IMR-90 (cell line): ENCODE results near the gene TTLL11. TPM values are rescaled to one million over a fixed set of nuclear protein-coding genes. Genes with fewer than 3 reads are reported as not detected.

Experiments
- ATAC-seq: fragments of 200-7000 bp; cut with Tn5 transposase; 2 replicates; pipeline ENCODE4 v1.9.1; 2020; ENCODE audit warnings: low read depth, mild to moderate bottlenecking, moderate library complexity
- BruUV-seq: library from RNA; stranded (reverse); fragments of 400-500 nt; replicated peaks from 2 replicates; lab custom pipeline; 2021; lab: Mats Ljungman, UMichigan
- CTCF ChIA-PET: fragments of 300-600 bp; formaldehyde crosslinking; extraction: SDS; loops from one replicate; lab custom pipeline; 2021; ENCODE audit warnings: antibody characterized with exemption; lab: Yijun Ruan, JAX
- POLR2A ChIA-PET: fragments of 300-600 bp; sonication (Branson Sonifier 250); formaldehyde crosslinking; loops from one replicate; lab custom pipeline; 2022; ENCODE audit warnings: antibody characterized with exemption; ENCODE audit not compliant: unreplicated experiment; lab: Charles Lee
- DNase-seq: peaks from one replicate; pipeline ENCODE4 v3.0.0; 2013
- H2AFZ ChIP-seq: replicated peaks from 2 replicates; pipeline ENCODE3; 2013; ENCODE audit warnings: low read length, mild to moderate bottlenecking; ENCODE audit not compliant: poor library complexity
- H2AK5ac ChIP-seq: 2 replicates; pipeline ENCODE4 v1.6.1; 2013; ENCODE audit warnings: low read depth, low read length, inconsistent platforms
- H2AK9ac ChIP-seq: replicated peaks from 2 replicates; pipeline ENCODE3; 2013; ENCODE audit warnings: mild to moderate bottlenecking, low read depth, low read length, moderate library complexity; ENCODE audit not compliant: poor library complexity
- H2BK120ac ChIP-seq: 2 replicates; pipeline ENCODE4 v1.6.1; 2013; ENCODE audit warnings: low read depth, low read length, inconsistent platforms
- H2BK15ac ChIP-seq: 3 replicates; pipeline ENCODE4 v1.6.1; 2013; ENCODE audit warnings: low read depth, low read length, inconsistent platforms
- H2BK20ac ChIP-seq: 2 replicates; pipeline ENCODE4 v1.6.1; 2013; ENCODE audit warnings: low read depth, mild to moderate bottlenecking, inconsistent platforms, low read length, moderate library complexity
- H2BK5ac ChIP-seq: 2 replicates; pipeline ENCODE4 v1.6.1; 2013; ENCODE audit warnings: mild to moderate bottlenecking, low read depth, low read length, inconsistent platforms; ENCODE audit not compliant: poor library complexity, severe bottlenecking
- H3K14ac ChIP-seq: replicated peaks from 2 replicates; pipeline ENCODE4 v1.6.1; 2013; ENCODE audit warnings: low read depth, low read length, inconsistent platforms
- H3K18ac ChIP-seq: 2 replicates; pipeline ENCODE4 v1.6.1; 2013; ENCODE audit warnings: low read depth, low read length, control low read depth
- H3K23ac ChIP-seq: 2 replicates; pipeline ENCODE4 v1.6.1; 2013; ENCODE audit warnings: low read depth, low read length, inconsistent platforms
- H3K27ac ChIP-seq: 2 replicates; pipeline ENCODE4 v1.5.1; 2013; ENCODE audit warnings: mild to moderate bottlenecking, control low read depth, low read length; ENCODE audit not compliant: insufficient read depth
- H3K27me3 ChIP-seq: 2 replicates; pipeline ENCODE4 v1.6.1; 2013; ENCODE audit warnings: low read length; ENCODE audit not compliant: control insufficient read depth, insufficient read depth
- H3K36me3 ChIP-seq: 2 replicates; pipeline ENCODE4 v1.6.1; 2013; ENCODE audit warnings: low read length, mixed read lengths; ENCODE audit not compliant: control insufficient read depth, insufficient read depth
- H3K4ac ChIP-seq: 2 replicates; pipeline ENCODE4 v1.6.1; 2013; ENCODE audit warnings: low read depth, low read length, inconsistent platforms
- H3K4me1 ChIP-seq: 2 replicates; pipeline ENCODE4 v1.6.1; 2013; ENCODE audit warnings: low read length, mixed read lengths; ENCODE audit not compliant: control insufficient read depth, insufficient read depth
- H3K4me2 ChIP-seq: 2 replicates; pipeline ENCODE4 v1.6.1; 2013; ENCODE audit warnings: low read depth, mild to moderate bottlenecking, control low read depth, low read length, moderate library complexity
- H3K4me3 ChIP-seq: 2 replicates; pipeline ENCODE4 v1.5.1; 2013; ENCODE audit warnings: low read depth, mild to moderate bottlenecking, control low read depth, low read length, moderate library complexity; ENCODE audit not compliant: insufficient read depth
- H3K56ac ChIP-seq: 2 replicates; pipeline ENCODE4 v1.6.1; 2013; ENCODE audit warnings: low read length, inconsistent platforms; ENCODE audit not compliant: insufficient read depth; ENCODE audit errors: extremely low read depth
- H3K79me1 ChIP-seq, 2 experiments: 2 replicates each; pipeline ENCODE4 v1.6.1; 2013; ENCODE audit warnings: low read length in 2 of 2, inconsistent platforms in 1 of 2, low read depth in 1 of 2
- H3K9ac ChIP-seq: 2 replicates; pipeline ENCODE4 v1.6.1; 2013; ENCODE audit warnings: low read depth, low read length, control low read depth
- H3K9me1 ChIP-seq: 2 replicates; pipeline ENCODE4 v1.6.1; 2013; ENCODE audit warnings: low read length, inconsistent platforms; ENCODE audit not compliant: insufficient read depth
- H3K9me3 ChIP-seq: 2 replicates; pipeline ENCODE4 v1.6.1; 2013; ENCODE audit warnings: low read length; ENCODE audit not compliant: control insufficient read depth, insufficient read depth
- H4K20me1 ChIP-seq: 2 replicates; pipeline ENCODE4 v1.6.1; 2013; ENCODE audit warnings: low read length, inconsistent platforms; ENCODE audit not compliant: insufficient read depth
- H4K5ac ChIP-seq: 2 replicates; pipeline ENCODE4 v1.6.1; 2013; ENCODE audit warnings: mild to moderate bottlenecking, low read depth, low read length, control low read depth
- H4K8ac ChIP-seq, 2 experiments: 2 replicates each; pipeline ENCODE4 v1.6.1; 2013; ENCODE audit warnings: low read depth in 2 of 2, low read length in 2 of 2, control low read depth in 1 of 2, inconsistent platforms in 1 of 2
- H4K91ac ChIP-seq: 2 replicates; pipeline ENCODE4 v1.6.1; 2013; ENCODE audit warnings: low read depth, low read length, inconsistent platforms; ENCODE audit not compliant: insufficient read depth
- BHLHE40 ChIP-seq: fragments of 150-350 bp; IDR thresholded peaks from 2 replicates; pipeline ENCODE4 v1.6.1; 2016; ENCODE audit warnings: mild to moderate bottlenecking, low read depth, low read length
- CEBPB ChIP-seq: IDR thresholded peaks from 2 replicates; pipeline ENCODE4 v1.6.1; 2012; ENCODE audit warnings: low read depth, low read length, improper control_type of control experiment
- CHD1 ChIP-seq: IDR thresholded peaks from 2 replicates; pipeline ENCODE4 v1.6.1; 2012; ENCODE audit warnings: low read depth, low read length, improper control_type of control experiment
- CTCF ChIP-seq: conservative IDR thresholded peaks from 2 replicates; pipeline ENCODE4 v1.5.1; 2012; ENCODE audit warnings: mild to moderate bottlenecking, low read depth, low read length, improper control_type of control experiment
- FOS ChIP-seq: fragments of 150-350 bp; IDR thresholded peaks from 2 replicates; pipeline ENCODE4 v1.6.1; 2016; ENCODE audit warnings: low read depth, low read length
- MAFK ChIP-seq: IDR thresholded peaks from 2 replicates; pipeline ENCODE4 v1.6.1; 2012; ENCODE audit warnings: low read depth, low read length, improper control_type of control experiment
- MAZ ChIP-seq: IDR thresholded peaks from 2 replicates; pipeline ENCODE4 v1.6.1; 2012; ENCODE audit warnings: low read depth, mild to moderate bottlenecking, low read length, improper control_type of control experiment, moderate library complexity, borderline replicate concordance
- MXI1 ChIP-seq: IDR thresholded peaks from 2 replicates; pipeline ENCODE4 v1.6.1; 2012; ENCODE audit warnings: low read depth, mild to moderate bottlenecking, low read length, moderate library complexity, borderline replicate concordance
- NFE2L2 ChIP-seq: fragments of 150-350 bp; IDR thresholded peaks from 2 replicates; pipeline ENCODE4 v1.6.1; 2016; ENCODE audit warnings: low read depth, mild to moderate bottlenecking, low read length
- POLR2A ChIP-seq: IDR thresholded peaks from 2 replicates; pipeline ENCODE4 v1.6.1; 2012; ENCODE audit warnings: mild to moderate bottlenecking, low read depth, low read length
- RAD21 ChIP-seq: IDR thresholded peaks from 2 replicates; pipeline ENCODE4 v1.6.1; 2012; ENCODE audit warnings: low read length, improper control_type of control experiment
- RCOR1 ChIP-seq: IDR thresholded peaks from 2 replicates; pipeline ENCODE4 v1.6.1; 2012; ENCODE audit warnings: mild to moderate bottlenecking, low read length, improper control_type of control experiment; ENCODE audit not compliant: insufficient replicate concordance
- RFX5 ChIP-seq: IDR thresholded peaks from 2 replicates; pipeline ENCODE4 v1.8.0; 2012; ENCODE audit warnings: low read depth, mild to moderate bottlenecking, low read length, moderate library complexity
- SMC3 ChIP-seq: fragments of 150-350 bp; IDR thresholded peaks from 2 replicates; pipeline ENCODE4 v1.6.1; 2016; ENCODE audit warnings: low read depth, mild to moderate bottlenecking, antibody characterized with exemption, low read length, moderate library complexity
- USF2 ChIP-seq: fragments of 150-350 bp; IDR thresholded peaks from 2 replicates; pipeline ENCODE4 v1.6.1; 2017; ENCODE audit warnings: mild to moderate bottlenecking, antibody characterized with exemption, low read length, low read depth
- WGBS, 2 experiments: methylation state at CpG; one replicate each; pipeline versions ENCODE4 v1.1.5 to v1.1.7; 2013; ENCODE audit warnings: missing lambda C conversion rate in 2 of 2; ENCODE audit not compliant: insufficient read length in 1 of 2; ENCODE audit errors: extremely low coverage in 2 of 2; 5-methylcytosine and 5-hydroxymethylcytosine counted together
- dilution Hi-C: fragments of 300-500 bp; cut with HindIII; formaldehyde crosslinking; loops from one replicate; pipeline ENCODE4 v1.14.3; 2018; ENCODE audit warnings: low sequenced_read_pairs; ENCODE audit not compliant: unreplicated experiment
- in situ Hi-C: fragments of 300-500 bp; cut with MboI; formaldehyde crosslinking; loops from 3 replicates; pipeline ENCODE4 v1.14.3; 2019; ENCODE audit warnings: low sequenced_read_pairs, inconsistent platforms, mixed read lengths
- intact Hi-C: fragments of 100-400 bp; cut with micrococcal nuclease; formaldehyde crosslinking; loops from 2 replicates; pipeline ENCODE4 v1.10.0; 2022
- polyA plus RNA-seq, 3 experiments: library from polyadenylated mRNA; depleted of rRNA; stranded (reverse); fragments of >200 nt; gene quantifications; 2 replicates each; pipeline ENCODE4 v1.2.3, GENCODE V29; 2012; ENCODE audit warnings: low replicate concordance in 1 of 3
- total RNA-seq: library from RNA; depleted of rRNA; stranded (reverse); fragments of >200 nt; gene quantifications from 2 replicates; pipeline ENCODE4 v1.2.3, GENCODE V29; 2012

TTLL11 gene
- total and polyA plus RNA-seq, 2 of the 4 experiments (the other 2 are of a cell fraction) = 2.0 to 4.6 TPM

- CTCF ChIA-PET = no interaction called here
- Histone ChIP-seq H4K8ac (no peak overlapping the region), H2BK15ac (no peak overlapping the region), H2BK20ac (no peak overlapping the region), H2AK9ac (no peak overlapping the region), H3K4ac (no peak overlapping the region), H3K9me3 (no peaks in the 10 kb centered on the region), H2AK5ac (no peak overlapping the region), H3K79me1 (0 out of 4 replicates have a peak, but pooled peaks cover 0 to 4% of the 10 kb centered on the region in 2 experiments), H2BK120ac (no peak overlapping the region), H4K20me1 (no peaks in the 10 kb centered on the region), H3K56ac (no peak overlapping the region), H3K27ac (no peak overlapping the region), H4K91ac (no peak overlapping the region), H3K4me2 (no peak overlapping the region), H3K14ac (no peak overlapping the region), H3K36me3 (no peaks in the 10 kb centered on the region), H3K27me3 (no peaks in the 10 kb centered on the region), H3K18ac (no peak overlapping the region), H3K23ac (no peak overlapping the region), H3K4me3 (no peak overlapping the region), H3K4me1 (no peaks in the 10 kb centered on the region; the same call in 1 of the 2 replicates), H3K9ac (no peak overlapping the region), H2BK5ac (no peak overlapping the region), H3K9me1 (no peaks in the 10 kb centered on the region), H2AFZ (no peak overlapping the region), H4K5ac (no peak overlapping the region)
- ATAC-seq (no peak), DNase-seq (no peak)
- dilution Hi-C loops (no loop called here), intact Hi-C loops (no loop called here), in situ Hi-C loops (no loop called here)
- TF ChIP-seq CEBPB (no peak), FOS (no peak), MAFK (no peak), CTCF (no peak), POLR2A (no peak), RFX5 (no peak), USF2 (no peak), RCOR1 (no peak), SMC3 (no peak), MAZ (no peak), CHD1 (no peak), BHLHE40 (no peak), MXI1 (no peak), NFE2L2 (no peak), RAD21 (no peak)
- no TSS peak for BruUV-seq
- WGBS, 2 experiments = 38% methylated on average over 2 of the region's 7 CpGs; no CpG with 5 or more reads in 1 of the 2 experiments
- POLR2A ChIA-PET = no interaction called here
Observed at GRCh38 chr9:122016309-122016708, 76.8 kb downstream of the TTLL11 start.
